ES-I3 (cell line): Measurements from ENCODE around the gene UQCRC2.
"Not testable (repeated sequence)": the region's sequence is repeated elsewhere in the genome, so short reads cannot be mapped to it uniquely, and the experiment has no call there.

Experiments used
- H3K36me3 ChIP-seq: 2 replicates; pipeline ENCODE4 v1.6.1; 2013; ENCODE audit warnings: mild to moderate bottlenecking, low read length, control low read depth, moderate library complexity; ENCODE audit not compliant: insufficient read depth
- H3K4me1 ChIP-seq: 2 replicates; pipeline ENCODE4 v1.6.1; 2013; ENCODE audit warnings: mild to moderate bottlenecking, control low read depth, low read length; ENCODE audit not compliant: insufficient read depth
- H3K9ac ChIP-seq: 2 replicates; pipeline ENCODE4 v1.6.1; 2013; ENCODE audit warnings: low read depth, mild to moderate bottlenecking, low read length, moderate library complexity
- H3K9me3 ChIP-seq: 2 replicates; pipeline ENCODE4 v1.6.1; 2013; ENCODE audit warnings: mild to moderate bottlenecking, low read length, moderate library complexity; ENCODE audit not compliant: control insufficient read depth, insufficient read depth

UQCRC2 gene

DNA sequence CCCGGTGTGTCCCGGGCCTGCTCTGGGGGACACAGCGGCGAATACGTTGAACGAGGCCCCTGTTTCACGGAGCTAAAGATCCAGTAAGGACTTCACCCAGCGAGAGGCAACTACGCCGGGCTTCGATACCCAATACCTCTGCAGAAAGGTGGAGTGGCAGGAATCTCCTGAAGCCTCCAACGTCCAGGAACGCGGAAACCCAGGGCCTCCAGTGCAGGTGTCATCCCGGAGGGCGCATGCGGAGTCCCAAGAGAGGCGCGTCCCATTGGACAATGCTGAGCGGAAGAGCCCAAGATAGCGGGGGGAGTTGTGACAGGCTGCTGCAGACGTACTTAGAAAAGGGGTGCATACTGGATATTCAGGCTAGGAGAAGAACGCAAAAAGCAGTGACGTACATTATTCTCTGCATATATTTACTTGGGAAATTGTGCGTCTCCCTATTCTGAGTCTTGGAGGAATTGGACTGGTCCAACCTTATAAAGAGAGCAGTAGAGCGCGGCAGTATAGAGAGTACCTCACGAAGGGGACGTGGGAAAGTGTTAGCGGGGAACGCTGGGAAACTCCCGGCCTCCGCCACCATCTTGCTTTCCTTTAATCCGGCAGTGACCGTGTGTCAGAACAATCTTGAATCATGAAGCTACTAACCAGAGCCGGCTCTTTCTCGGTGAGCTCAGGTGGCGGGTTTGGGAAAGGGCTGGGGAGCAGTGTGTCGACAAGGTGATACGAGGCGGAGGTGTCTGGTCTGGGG lies at the start of gene UQCRC2:
UQCRC2 (plus strand) TSS at position 569 of the 748 bp plus-strand sequence; CDS start at position 632, 63 bp downstream.
- H3K4me1 ChIP-seq, result peaks cover 5% of the 10 kb centered on the region; the same call in 1 of the 2 replicates
- H3K36me3 ChIP-seq, result peaks cover 9% of the 10 kb centered on the region
- no peaks in the 10 kb centered on the region for H3K9me3 ChIP-seq
- peak within 1 kb of the TSS; percentile 97 for H3K9ac ChIP-seq

DNA sequence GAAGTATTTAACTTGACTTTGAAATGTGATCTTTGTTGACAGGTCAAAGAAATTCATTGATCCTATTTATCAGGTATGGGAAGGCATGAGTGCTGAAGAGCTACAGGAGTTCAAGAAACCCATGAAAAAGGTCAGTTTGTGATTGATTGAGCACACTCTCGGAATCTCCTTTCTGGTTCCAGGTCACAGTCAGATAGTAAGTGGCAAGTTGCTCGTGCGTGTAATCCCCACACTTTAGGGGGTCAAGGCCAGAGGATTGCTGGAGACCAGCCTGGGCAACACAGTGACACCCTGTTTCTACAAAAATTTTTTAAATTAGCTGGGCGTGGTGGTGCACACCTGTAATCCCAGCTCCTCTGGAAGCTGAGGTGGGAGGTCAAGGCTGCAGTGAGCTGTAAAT lies 20.5 kb upstream of the UQCRC2 start:
- H3K9me3 ChIP-seq, H3K9ac ChIP-seq, H3K4me1 ChIP-seq, H3K36me3 ChIP-seq: not testable (repeated sequence)

DNA sequence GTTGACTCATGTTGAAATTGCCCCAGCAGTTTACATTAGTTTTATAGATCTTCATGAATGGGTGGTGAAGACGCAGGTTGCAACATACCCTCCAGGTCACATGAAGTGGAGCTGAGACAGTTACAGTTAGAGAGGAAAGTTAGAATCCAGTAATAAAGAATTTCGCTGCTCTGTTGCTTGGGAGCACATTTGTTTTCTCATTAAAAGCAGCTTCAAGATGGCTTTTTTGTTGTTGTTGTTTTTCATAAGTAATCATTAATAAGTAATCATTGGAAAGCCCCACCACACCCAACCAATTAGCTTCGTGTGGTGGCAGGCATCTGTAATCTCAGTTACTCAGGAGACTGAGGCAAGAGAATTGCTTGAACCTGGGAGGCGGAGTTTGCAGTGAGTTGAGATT lies 19.8 kb upstream of the UQCRC2 start:
- not testable (repeated sequence) for H3K36me3 ChIP-seq, H3K9ac ChIP-seq, H3K4me1 ChIP-seq, H3K9me3 ChIP-seq

DNA sequence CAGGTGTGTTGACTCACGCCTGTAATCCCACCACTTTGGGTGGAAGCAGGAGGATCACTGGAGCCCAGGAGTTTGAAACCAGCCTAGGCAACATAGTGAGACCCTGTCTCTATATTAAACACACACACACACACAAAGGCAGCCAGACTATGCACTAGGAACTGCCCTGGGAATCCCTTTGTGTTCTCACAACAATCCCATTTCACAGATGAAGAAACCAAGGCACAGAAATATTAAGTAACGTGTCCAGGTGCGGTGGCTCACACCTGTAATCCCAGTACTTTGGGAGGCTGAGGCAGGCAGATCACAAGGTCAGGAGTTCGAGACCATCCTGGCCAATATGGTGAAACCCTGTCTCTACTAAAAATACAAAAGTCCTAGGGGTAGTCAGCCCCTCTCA lies 19.4 kb upstream of the UQCRC2 start:
- not testable (repeated sequence) for H3K36me3 ChIP-seq, H3K4me1 ChIP-seq, H3K9me3 ChIP-seq, H3K9ac ChIP-seq

DNA sequence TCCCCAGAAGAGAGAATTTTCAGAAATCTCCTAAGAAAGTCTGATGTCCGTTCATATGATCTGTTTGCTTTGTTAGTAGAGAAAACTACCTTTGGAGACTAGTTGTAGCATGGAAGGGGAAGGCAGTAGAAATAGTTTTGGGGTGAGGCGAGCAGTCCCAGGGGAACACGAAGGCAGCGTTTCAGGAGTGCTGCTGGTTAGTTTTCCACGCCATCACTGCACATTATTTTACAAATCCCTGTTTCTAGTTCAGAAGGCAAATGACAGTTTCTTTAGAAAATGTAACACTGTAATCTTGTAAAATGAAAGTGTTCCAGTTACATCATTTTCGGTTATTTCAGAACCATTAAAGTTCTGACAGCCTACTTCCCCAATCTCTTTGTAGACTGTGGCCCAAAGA lies 16.9 kb upstream of the UQCRC2 start:
- H3K9me3 ChIP-seq, H3K9ac ChIP-seq, H3K36me3 ChIP-seq, H3K4me1 ChIP-seq: not testable (repeated sequence)

DNA sequence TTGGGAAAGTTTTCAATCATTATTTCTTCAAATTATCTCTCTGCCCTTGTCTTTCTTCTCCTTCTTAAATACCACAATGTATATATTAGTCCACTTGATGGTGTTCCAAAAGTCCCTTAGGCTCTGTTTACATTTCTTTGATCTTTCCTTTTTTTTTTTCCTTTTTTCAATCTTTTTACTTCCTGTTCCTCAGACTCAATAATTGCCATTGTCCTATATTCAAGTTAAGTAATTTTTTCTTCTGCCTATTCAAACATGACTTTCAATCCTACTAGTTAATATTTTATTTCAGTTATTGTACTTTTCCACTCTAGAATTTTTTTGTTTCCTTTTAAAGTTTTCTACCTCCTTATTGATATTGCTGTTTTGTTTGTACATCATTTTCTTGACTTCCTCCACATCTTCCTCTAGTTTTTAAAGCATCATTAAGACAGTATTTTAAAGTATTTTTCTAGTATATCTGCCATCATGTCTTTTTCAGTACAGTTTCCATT lies 15.8 kb upstream of the UQCRC2 start:
- Histone ChIP-seq H3K9me3 (no peaks in the 10 kb centered on the region), H3K4me1 (0 out of 2 replicates have a peak, but pooled peaks cover 5% of the 10 kb centered on the region)

DNA sequence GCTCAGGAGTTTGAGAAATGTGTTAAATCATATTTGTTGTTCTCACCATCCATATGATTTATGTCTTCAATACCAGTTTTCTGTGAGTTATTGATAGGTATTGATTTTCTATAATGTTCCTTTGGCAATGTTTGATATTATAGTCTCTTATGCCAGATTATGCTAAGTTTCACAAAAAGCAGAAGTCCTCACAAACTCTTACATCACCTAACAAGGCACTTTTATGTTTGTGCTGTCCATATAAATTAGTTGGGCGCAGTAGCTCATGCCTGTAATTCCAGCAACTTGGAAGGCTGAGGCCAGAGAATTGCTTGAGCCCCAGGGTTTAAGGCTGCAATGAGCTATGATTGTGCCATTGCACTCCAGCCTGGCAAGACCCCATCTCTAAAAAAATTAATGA lies 12.6 kb upstream of the UQCRC2 start:
- Histone ChIP-seq H3K4me1 (0 out of 2 replicates have a peak, but pooled peaks cover 5% of the 10 kb centered on the region), H3K9ac (no peak overlapping the region), H3K36me3 (no peaks in the 10 kb centered on the region), H3K9me3 (no peaks in the 10 kb centered on the region)

More for the DNA sequence above, 15.8 kb upstream of the UQCRC2 start:
- Histone ChIP-seq H3K9ac (no peak overlapping the region), H3K36me3 (no peaks in the 10 kb centered on the region)

DNA sequence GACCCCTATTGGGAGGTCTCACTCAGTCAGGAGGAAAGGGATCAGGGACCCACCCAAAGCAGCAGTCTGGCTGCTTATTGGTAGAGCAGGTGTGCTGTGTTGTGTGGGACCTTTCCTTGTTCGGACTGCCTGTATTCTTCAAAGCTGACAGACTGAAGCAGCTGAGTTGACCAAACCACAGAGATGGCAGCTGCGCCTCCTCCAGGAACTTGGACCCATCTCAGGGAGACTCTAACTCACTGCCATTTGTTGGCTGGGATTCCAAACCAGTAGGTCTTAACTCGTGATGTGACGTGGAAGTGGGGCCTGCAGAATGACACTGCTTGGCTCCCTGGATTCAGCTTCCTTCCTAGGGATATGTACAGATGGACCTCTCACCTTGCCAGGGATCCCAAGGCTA lies 9.6 kb upstream of the UQCRC2 start:
- Histone ChIP-seq H3K9ac (no peak overlapping the region), H3K4me1 (0 out of 2 replicates have a peak, but pooled peaks cover 5% of the 10 kb centered on the region), H3K36me3 (no peaks in the 10 kb centered on the region), H3K9me3 (no peaks in the 10 kb centered on the region)

DNA sequence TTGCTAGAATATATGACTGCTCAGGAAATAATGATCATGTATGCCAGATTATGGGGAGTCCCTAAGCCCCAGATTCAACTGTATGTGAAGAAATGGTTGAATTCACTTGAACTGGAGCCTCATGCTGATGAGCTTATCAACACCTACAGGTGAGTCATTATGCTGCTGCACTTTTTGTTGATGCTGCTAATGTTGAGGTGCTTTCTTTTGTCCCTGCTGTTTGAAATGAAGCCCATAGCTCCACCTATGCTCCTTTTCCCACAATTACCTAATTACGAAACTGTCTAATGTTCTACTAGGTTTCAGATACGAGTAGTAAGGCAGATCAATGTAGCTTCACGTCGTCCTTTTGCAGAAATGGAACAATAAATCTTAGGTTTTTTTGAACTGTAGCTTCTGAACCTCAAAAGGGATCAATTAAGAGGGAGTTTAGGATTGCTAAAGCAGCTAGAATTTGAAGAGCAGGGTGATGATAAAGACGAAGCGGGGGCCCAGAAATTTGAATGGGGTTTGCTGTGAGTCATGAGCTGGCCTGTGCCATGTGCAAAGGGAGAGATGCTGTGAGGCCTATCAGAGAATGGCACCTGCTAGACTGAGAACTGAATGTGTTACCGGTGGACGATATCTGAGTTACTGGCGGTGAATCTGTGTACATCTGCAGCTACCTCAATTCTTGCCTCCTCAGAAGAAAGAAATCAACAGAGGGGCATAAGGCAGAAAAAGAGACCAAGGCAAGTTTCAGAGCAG lies 6.1 kb upstream of the UQCRC2 start:
- H3K36me3 ChIP-seq, result no peaks in the 10 kb centered on the region
- no peak overlapping the region for H3K9ac ChIP-seq
- H3K9me3 ChIP-seq, result no peaks in the 10 kb centered on the region
- no peaks in the 10 kb centered on the region for H3K4me1 ChIP-seq

DNA sequence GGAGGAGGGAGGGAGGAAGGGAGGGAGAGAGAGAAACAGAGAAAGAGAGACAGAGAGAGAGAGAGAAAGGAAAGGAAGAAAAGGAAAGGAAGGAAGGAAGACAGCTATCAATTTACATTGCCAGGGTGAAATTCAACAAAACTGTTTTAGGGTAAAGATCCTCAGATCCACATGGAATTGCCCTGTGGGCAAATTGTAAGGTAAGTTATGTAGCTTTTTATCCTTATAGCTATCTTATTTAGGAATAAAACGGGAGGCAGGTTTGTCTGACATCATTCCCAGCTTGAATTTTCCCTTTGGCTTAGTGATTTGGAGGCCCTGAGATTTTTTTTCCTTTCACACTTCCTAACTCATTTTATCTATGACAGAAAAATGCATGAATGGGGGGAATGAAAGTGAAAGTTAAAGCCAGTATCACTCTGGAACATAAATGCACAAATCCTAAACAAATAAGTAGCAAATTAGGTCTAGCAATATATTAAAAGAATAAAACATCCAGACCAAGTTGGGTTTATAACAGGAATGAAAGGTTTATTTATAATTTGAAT lies 3.4 kb upstream of the UQCRC2 start:
- no peaks in the 10 kb centered on the region for H3K36me3 ChIP-seq
- peaks cover 5% of the 10 kb centered on the region; the same call in 1 of the 2 replicates for H3K4me1 ChIP-seq
- H3K9ac ChIP-seq, result no peak overlapping the region
- no peaks in the 10 kb centered on the region for H3K9me3 ChIP-seq

DNA sequence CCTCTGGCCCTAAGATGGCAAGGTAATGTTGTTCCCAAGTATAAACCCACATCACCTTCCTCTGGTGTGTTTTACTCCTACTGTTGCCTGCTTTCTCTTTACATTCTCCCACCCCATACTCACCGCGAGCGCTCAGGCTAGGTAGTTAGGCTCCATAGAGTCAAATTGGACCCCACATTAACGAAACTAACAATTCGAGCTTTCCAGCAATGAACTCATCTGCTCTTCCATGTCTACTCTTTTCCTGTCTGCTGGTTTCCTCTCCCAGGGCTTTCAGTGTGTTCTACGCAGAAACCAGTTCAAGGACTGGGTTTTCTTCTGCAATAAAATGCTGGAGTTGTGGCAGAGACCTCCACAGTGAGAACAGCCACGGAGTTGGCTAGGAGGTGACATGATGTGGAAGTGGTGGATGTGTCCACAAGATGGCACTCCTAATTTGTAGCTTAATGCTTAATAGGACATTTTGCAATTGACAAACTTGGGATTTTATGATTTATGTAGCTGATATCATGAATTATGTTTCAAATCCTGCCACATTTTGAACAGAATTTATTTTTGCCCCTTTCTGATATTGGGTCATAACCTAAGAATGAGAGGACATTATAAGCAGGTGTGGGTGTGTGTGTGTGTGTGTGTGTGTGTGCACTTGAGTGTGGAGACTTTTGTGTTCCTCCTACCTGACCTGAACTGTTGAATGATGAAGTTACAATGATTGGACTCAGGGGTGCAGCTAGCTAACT lies 2.2 kb upstream of the UQCRC2 start:
- Histone ChIP-seq H3K36me3 (no peaks in the 10 kb centered on the region), H3K4me1 (peaks cover 5% of the 10 kb centered on the region; the same call in 1 of the 2 replicates), H3K9ac (no peak overlapping the region), H3K9me3 (no peaks in the 10 kb centered on the region)

DNA sequence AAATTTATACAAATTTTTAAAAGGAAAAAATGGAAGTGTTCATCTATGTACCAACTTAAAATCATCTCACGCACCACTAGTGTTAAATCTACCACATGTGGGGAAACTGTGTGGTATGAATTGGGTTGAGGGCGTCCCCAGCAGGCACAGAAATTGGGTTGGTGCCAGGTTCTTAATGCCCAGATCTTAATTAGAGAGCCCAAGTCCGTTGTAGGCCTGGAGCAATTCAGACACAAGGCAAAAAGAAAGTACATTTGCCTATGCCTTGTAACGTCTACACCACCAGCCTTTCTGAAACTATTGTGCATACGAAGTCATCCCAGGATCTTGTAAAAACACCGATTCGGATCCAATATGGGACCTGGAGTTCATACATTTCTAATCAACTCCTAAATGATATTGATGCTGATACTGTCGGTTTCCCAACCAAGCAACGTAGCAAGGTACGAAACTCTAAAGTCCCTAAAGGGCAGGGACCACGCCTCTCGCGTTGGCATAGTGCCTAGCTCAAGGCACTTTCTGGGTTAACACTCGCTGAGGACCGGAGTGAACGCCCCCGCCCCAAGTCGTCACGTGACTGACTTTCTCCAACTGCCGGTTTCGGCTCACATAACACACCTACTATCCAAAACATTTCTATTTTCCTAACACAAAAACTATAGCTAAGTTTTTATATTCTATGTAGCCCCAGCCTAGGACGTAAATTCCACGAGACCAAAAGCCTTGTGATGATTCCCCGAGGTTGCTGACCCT lies 945 bp upstream of the UQCRC2 start:
- Histone ChIP-seq H3K36me3 (peaks cover 3% of the 10 kb centered on the region), H3K4me1 (peaks cover 5% of the 10 kb centered on the region; the same call in 1 of the 2 replicates), H3K9ac (peak overlapping the region; percentile 97), H3K9me3 (no peaks in the 10 kb centered on the region)

DNA sequence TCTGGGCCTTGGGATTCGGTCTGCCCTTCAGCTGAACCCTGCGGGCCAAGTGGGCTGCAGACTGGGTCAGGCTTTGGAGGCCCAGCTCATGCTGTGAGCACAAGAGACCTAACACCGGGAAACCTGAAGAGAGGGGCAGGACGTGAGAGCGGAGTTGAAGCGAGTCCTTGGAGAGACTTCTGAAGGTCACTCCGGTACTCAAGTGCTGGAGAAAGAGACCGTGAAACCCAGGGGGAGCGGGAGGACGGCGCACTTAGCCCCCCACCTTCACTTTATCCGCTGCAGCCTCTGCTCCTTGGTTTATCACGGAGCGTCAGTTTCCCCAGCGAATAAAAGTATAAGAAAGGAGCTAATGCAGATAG lies 361 bp downstream of the UQCRC2 start:
- H3K4me1 ChIP-seq, result peaks cover 5% of the 10 kb centered on the region; the same call in 1 of the 2 replicates
- no peaks in the 10 kb centered on the region for H3K9me3 ChIP-seq
- peaks cover 12% of the 10 kb centered on the region for H3K36me3 ChIP-seq
- H3K9ac ChIP-seq, result peak overlapping the region; percentile 97
